ENCODE measurements around the gene IL1RAPL1.
"Not testable (repeated sequence)": the region's sequence is repeated elsewhere in the genome, so short reads cannot be mapped to it uniquely, and the experiment has no call there.

The IL1RAPL1 gene

DNA sequence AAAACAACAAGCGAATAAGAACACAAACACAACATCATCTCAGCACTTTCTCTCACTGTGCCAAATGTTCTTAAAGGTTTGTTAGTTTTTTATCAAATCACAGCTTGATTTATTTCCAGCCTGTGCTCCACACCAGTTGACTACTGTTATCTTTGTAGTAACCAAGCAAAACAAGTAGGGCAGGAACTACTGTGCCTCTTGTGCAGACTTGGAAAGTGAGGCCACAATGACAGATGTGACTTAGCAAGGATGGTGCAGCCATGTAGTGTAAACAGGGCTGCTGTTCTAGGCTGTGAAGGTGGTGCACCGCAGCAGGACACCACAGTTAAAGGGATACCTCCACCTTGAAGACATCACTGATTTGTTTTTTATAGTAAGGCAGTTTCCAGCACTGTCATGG is 170.0 kb downstream of the IL1RAPL1 start:
- H3K4me1 ChIP-seq (ENCODE audit: insufficient read depth, low read length), result no peaks in the 10 kb centered on the region
- H2AFZ ChIP-seq (ENCODE audit: low read depth, low read length), result no peak overlapping the region
- no peak overlapping the region for H3K4me2 ChIP-seq (ENCODE audit: insufficient read depth, low read length)
- DNase-seq, result no peak
- no peak overlapping the region for H3K9ac ChIP-seq (ENCODE audit: low read depth, low read length)
- no peak for TF ChIP-seq EZH2 (IDR thresholded peaks at IDR 0.05; ENCODE audit: borderline replicate concordance, low read depth, low read length, severe bottlenecking)
- TF ChIP-seq, protein P1, sequence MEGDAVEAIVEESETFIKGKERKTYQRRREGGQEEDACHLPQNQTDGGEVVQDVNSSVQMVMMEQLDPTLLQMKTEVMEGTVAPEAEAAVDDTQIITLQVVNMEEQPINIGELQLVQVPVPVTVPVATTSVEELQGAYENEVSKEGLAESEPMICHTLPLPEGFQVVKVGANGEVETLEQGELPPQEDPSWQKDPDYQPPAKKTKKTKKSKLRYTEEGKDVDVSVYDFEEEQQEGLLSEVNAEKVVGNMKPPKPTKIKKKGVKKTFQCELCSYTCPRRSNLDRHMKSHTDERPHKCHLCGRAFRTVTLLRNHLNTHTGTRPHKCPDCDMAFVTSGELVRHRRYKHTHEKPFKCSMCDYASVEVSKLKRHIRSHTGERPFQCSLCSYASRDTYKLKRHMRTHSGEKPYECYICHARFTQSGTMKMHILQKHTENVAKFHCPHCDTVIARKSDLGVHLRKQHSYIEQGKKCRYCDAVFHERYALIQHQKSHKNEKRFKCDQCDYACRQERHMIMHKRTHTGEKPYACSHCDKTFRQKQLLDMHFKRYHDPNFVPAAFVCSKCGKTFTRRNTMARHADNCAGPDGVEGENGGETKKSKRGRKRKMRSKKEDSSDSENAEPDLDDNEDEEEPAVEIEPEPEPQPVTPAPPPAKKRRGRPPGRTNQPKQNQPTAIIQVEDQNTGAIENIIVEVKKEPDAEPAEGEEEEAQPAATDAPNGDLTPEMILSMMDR (IDR thresholded peaks at IDR 0.05; ENCODE audit: borderline replicate concordance, extremely low read depth, low read length, poor library complexity, severe bottlenecking), result no peak
- H3K36me3 ChIP-seq (ENCODE audit: insufficient read depth, low read length), result no peaks in the 10 kb centered on the region
- H4K20me1 ChIP-seq (ENCODE audit: insufficient read depth, low read length), result no peaks in the 10 kb centered on the region
- no peak overlapping the region for H3K4me3 ChIP-seq (ENCODE audit: low read depth in 1 of 2, low read length in 2 of 2)
- no peaks in the 10 kb centered on the region for H3K79me2 ChIP-seq (ENCODE audit: insufficient read depth, low read length)
- no peak overlapping the region for H3K27ac ChIP-seq (ENCODE audit: low read length)
- no peaks in the 10 kb centered on the region for H3K27me3 ChIP-seq (ENCODE audit: insufficient read depth, low read length, poor library complexity)
- ATAC-seq (ENCODE audit: insufficient read depth, low read depth), result no peak
- H3K9me3 ChIP-seq (ENCODE audit: insufficient read depth, low read length, severe bottlenecking), result no peaks in the 10 kb centered on the region

DNA sequence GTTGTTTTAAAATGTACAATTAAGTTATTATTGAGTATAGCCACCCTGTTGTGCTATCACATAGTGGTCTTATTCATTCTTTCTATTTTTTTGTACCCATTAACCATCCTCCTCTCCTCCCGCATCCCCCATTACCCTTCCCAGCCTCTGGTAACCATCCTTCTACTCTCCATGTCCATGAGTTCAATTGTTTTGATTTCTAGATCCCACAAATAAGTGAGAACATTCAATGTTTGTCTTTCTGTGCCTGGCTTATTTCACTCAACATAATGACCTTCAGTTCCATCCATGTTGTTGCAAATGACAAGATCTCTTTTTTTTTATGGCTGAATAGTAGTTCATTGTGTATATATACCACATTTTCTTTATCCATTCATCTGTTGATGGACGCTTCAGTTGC is 179.3 kb downstream of the IL1RAPL1 start:
- H3K9me3 ChIP-seq (ENCODE audit: insufficient read depth, low read length, severe bottlenecking); H3K79me2 ChIP-seq (ENCODE audit: insufficient read depth, low read length); H3K4me1 ChIP-seq (ENCODE audit: insufficient read depth, low read length); H3K9ac ChIP-seq (ENCODE audit: low read depth, low read length); DNase-seq; ATAC-seq (ENCODE audit: insufficient read depth, low read depth); H2AFZ ChIP-seq (ENCODE audit: low read depth, low read length); H3K27me3 ChIP-seq (ENCODE audit: insufficient read depth, low read length, poor library complexity); H3K4me2 ChIP-seq (ENCODE audit: insufficient read depth, low read length); H3K36me3 ChIP-seq (ENCODE audit: insufficient read depth, low read length); H3K4me3 ChIP-seq (ENCODE audit: low read depth in 1 of 2, low read length in 2 of 2); H4K20me1 ChIP-seq (ENCODE audit: insufficient read depth, low read length); H3K27ac ChIP-seq (ENCODE audit: low read length): not testable (repeated sequence)

DNA sequence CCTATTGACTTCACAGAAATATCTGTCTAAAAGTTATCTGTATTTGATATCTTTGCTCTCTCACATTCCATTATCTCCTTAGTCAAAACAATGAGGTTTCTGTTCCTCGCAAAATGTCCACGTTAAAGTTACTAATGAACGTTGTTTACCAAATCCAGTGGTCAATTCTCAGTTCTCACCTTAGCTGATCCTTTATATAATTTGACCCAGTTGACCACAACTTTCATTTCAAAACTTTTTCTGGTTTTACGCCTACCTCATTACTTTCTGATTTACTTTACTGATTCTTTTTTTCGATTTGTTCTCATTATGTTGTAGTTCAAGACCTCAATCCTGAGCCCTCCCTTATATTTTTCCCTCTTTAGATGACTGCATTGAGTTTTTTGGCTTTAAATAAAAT is 186.6 kb downstream of the IL1RAPL1 start:
- Histone ChIP-seq H3K27me3 (ENCODE audit: insufficient read depth, low read length, poor library complexity) (no peaks in the 10 kb centered on the region), H3K9me3 (ENCODE audit: insufficient read depth, low read length, severe bottlenecking) (no peaks in the 10 kb centered on the region), H4K20me1 (ENCODE audit: insufficient read depth, low read length) (no peaks in the 10 kb centered on the region), H3K27ac (ENCODE audit: low read length) (no peak overlapping the region), H3K9ac (ENCODE audit: low read depth, low read length) (no peak overlapping the region), H3K79me2 (ENCODE audit: insufficient read depth, low read length) (no peaks in the 10 kb centered on the region), H3K4me1 (ENCODE audit: insufficient read depth, low read length) (no peaks in the 10 kb centered on the region), H3K4me2 (ENCODE audit: insufficient read depth, low read length) (no peak overlapping the region), H3K4me3 (ENCODE audit: low read depth in 1 of 2, low read length in 2 of 2) (no peak overlapping the region), H3K36me3 (ENCODE audit: insufficient read depth, low read length) (no peaks in the 10 kb centered on the region), H2AFZ (ENCODE audit: low read depth, low read length) (no peak overlapping the region)
- no peak for DNase-seq
- no peak for TF ChIP-seq EZH2 (IDR thresholded peaks at IDR 0.05; ENCODE audit: borderline replicate concordance, low read depth, low read length, severe bottlenecking)
- TF ChIP-seq, protein P1 (IDR thresholded peaks at IDR 0.05; ENCODE audit: borderline replicate concordance, extremely low read depth, low read length, poor library complexity, severe bottlenecking), result no peak
- ATAC-seq (ENCODE audit: insufficient read depth, low read depth), result no peak

DNA sequence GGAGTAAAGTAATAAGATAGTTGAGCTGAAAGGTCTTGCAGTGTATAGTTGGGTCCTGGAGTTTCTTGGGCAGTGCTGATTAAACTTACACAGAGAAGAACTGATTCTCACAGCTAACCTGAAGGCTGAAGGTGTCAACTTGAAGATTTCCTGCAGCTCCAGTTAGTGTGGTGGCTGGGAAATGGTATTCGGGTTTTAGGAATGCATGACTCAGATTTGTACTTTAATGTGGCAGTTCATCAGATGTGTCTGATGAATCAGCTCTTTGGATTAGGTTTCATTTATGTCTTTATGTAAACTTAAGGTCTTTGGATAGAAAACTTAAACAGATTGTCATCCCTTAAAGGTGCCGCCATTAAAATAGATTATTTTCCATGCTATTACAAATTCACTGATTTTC is 200.0 kb downstream of the IL1RAPL1 start:
- H3K4me3 ChIP-seq (ENCODE audit: low read depth in 1 of 2, low read length in 2 of 2), result no peak overlapping the region
- no peak overlapping the region for H3K27ac ChIP-seq (ENCODE audit: low read length)
- TF ChIP-seq EZH2 (IDR thresholded peaks at IDR 0.05; ENCODE audit: borderline replicate concordance, low read depth, low read length, severe bottlenecking), result no peak
- TF ChIP-seq, protein P1 (IDR thresholded peaks at IDR 0.05; ENCODE audit: borderline replicate concordance, extremely low read depth, low read length, poor library complexity, severe bottlenecking), result no peak
- no peaks in the 10 kb centered on the region for H3K9me3 ChIP-seq (ENCODE audit: insufficient read depth, low read length, severe bottlenecking)
- no peaks in the 10 kb centered on the region for H4K20me1 ChIP-seq (ENCODE audit: insufficient read depth, low read length)
- DNase-seq, result no peak
- no peak overlapping the region for H3K4me2 ChIP-seq (ENCODE audit: insufficient read depth, low read length)
- no peaks in the 10 kb centered on the region for H3K27me3 ChIP-seq (ENCODE audit: insufficient read depth, low read length, poor library complexity)
- ATAC-seq (ENCODE audit: insufficient read depth, low read depth), result no peak
- no peak overlapping the region for H2AFZ ChIP-seq (ENCODE audit: low read depth, low read length)
- H3K36me3 ChIP-seq (ENCODE audit: insufficient read depth, low read length), result no peaks in the 10 kb centered on the region
- no peak overlapping the region for H3K9ac ChIP-seq (ENCODE audit: low read depth, low read length)
- no peaks in the 10 kb centered on the region for H3K4me1 ChIP-seq (ENCODE audit: insufficient read depth, low read length)
- no peaks in the 10 kb centered on the region for H3K79me2 ChIP-seq (ENCODE audit: insufficient read depth, low read length)

DNA sequence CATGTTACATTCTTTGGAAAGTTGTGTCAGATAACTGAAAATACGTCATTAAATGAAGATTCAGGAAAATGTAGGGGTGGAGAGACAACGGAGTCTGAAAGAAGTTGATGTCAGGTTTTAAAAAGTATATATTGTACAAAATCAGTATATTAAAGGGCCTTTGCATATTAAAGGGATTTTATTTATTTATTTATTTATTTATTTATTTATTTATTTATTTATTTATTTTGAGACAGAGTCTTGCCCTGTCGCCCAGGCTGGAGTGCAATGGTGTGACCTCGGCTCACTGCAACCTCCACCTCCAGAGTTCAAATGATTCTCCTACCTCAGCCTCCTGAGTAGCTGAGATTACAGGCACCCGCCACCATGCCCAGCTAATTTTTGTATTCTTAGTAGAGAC is 213.4 kb downstream of the IL1RAPL1 start:
- not testable (repeated sequence) for H3K9ac ChIP-seq (ENCODE audit: low read depth, low read length); H4K20me1 ChIP-seq (ENCODE audit: insufficient read depth, low read length); H3K9me3 ChIP-seq (ENCODE audit: insufficient read depth, low read length, severe bottlenecking); DNase-seq; H2AFZ ChIP-seq (ENCODE audit: low read depth, low read length); H3K79me2 ChIP-seq (ENCODE audit: insufficient read depth, low read length); H3K27me3 ChIP-seq (ENCODE audit: insufficient read depth, low read length, poor library complexity); ATAC-seq (ENCODE audit: insufficient read depth, low read depth); H3K4me1 ChIP-seq (ENCODE audit: insufficient read depth, low read length); H3K4me3 ChIP-seq (ENCODE audit: low read depth in 1 of 2, low read length in 2 of 2); H3K27ac ChIP-seq (ENCODE audit: low read length); H3K36me3 ChIP-seq (ENCODE audit: insufficient read depth, low read length); H3K4me2 ChIP-seq (ENCODE audit: insufficient read depth, low read length)

Measured in DND-41 (cell line).